Lower lobe of right lung (tissue), 2 donors: Measurements from ENCODE around the gene ADAT3. TPM values are rescaled to one million over a fixed set of nuclear protein-coding genes. Genes with fewer than 3 reads are reported as not detected.
"Not testable (repeated sequence)": the region's sequence is repeated elsewhere in the genome, so short reads cannot be mapped to it uniquely, and the experiment has no call there.

Source experiments
- ATAC-seq, 2 donors: fragments of 200-7000 bp; cut with Tn5 transposase; one replicate each; pipeline ENCODE4 v1.9.1; 2020 to 2022; ENCODE audit warnings: mild to moderate bottlenecking in 2 of 2, moderate library complexity in 2 of 2
- DNase-seq: peaks from one replicate; pipeline ENCODE4 v3.0.0-alpha.2; 2020
- H3K27ac ChIP-seq: fragments of 200-600 bp; one replicate; pipeline ENCODE4 v1.8.0; 2022
- H3K27me3 ChIP-seq: fragments of 200-600 bp; one replicate; pipeline ENCODE4 v1.8.0; 2022; ENCODE audit warnings: low read depth
- H3K36me3 ChIP-seq: fragments of 200-600 bp; one replicate; pipeline ENCODE4 v1.8.0; 2022; ENCODE audit warnings: mild to moderate bottlenecking
- H3K4me1 ChIP-seq: fragments of 200-600 bp; one replicate; pipeline ENCODE4 v1.8.0; 2022
- H3K4me3 ChIP-seq: fragments of 200-600 bp; one replicate; pipeline ENCODE4 v1.8.0; 2022; ENCODE audit warnings: mild to moderate bottlenecking
- H3K9me3 ChIP-seq: fragments of 200-600 bp; one replicate; pipeline ENCODE4 v1.8.0; 2022
- CTCF ChIP-seq: fragments of 200-600 bp; IDR thresholded peaks from one replicate; pipeline ENCODE4 v1.8.0; 2022; ENCODE audit warnings: antibody characterized with exemption, mild to moderate bottlenecking
- intact Hi-C: fragments of 100-400 bp; cut with DNase I; formaldehyde crosslinking; loops from one replicate; pipeline ENCODE4 v1.11.0; 2022
- total RNA-seq: library from RNA; stranded (reverse); fragmentation: NEBNext Ultra II Directional; extraction: Animal tissue kit (Norgen Biotek cat#: 25700); gene quantifications from one replicate; pipeline ENCODE4 v1.2.1, GENCODE V29; 2021
- donor health status: DM: no; HTN: yes; CAD: no; lungs with severe emphysema.

Gene ADAT3
- total RNA-seq, 1 donor from 2014 or later = 6.2 TPM

GRCh38 chr19:1880611-1881392, 24.4 kb upstream of the ADAT3 start:
- TF ChIP-seq CTCF = no peak
- H3K27ac ChIP-seq = peak overlapping the region; percentile 90
- no peak for ATAC-seq
- peak overlapping the region; percentile 97 for H3K4me3 ChIP-seq
- H3K4me1 ChIP-seq = peaks cover 50% of the 10 kb centered on the region
- DNase-seq = no peak
- intact Hi-C loops = no loop called here
- peaks cover 22% of the 10 kb centered on the region for H3K36me3 ChIP-seq
- H3K27me3 ChIP-seq = no peaks in the 10 kb centered on the region
- H3K9me3 ChIP-seq = no peaks in the 10 kb centered on the region

GRCh38 chr19:1881393-1882088, 23.7 kb upstream of the ADAT3 start:
- Histone ChIP-seq H3K36me3 (peaks cover 22% of the 10 kb centered on the region), H3K4me3 (peak overlapping the region; percentile 97), H3K27ac (peak overlapping the region; percentile 90), H3K4me1 (peaks cover 46% of the 10 kb centered on the region)
- intact Hi-C loops, ATAC-seq, H3K9me3 ChIP-seq, H3K27me3 ChIP-seq, DNase-seq: not testable (repeated sequence)

- Histone ChIP-seq H3K4me1 (peaks cover 44% of the 10 kb centered on the region), H3K9me3 (no peaks in the 10 kb centered on the region), H3K27me3 (no peaks in the 10 kb centered on the region), H3K27ac (peak overlapping the region; percentile 90), H3K36me3 (peaks cover 22% of the 10 kb centered on the region), H3K4me3 (peak overlapping the region; percentile 97)
- no peak for TF ChIP-seq CTCF
- DNase-seq = no peak
- no peak for ATAC-seq
- intact Hi-C loops = no loop called here
Measured at GRCh38 chr19:1882089-1882785, 23.0 kb upstream of the ADAT3 start.

GRCh38 chr19:1882786-1883692, 22.2 kb upstream of the ADAT3 start:
- no peaks in the 10 kb centered on the region for H3K9me3 ChIP-seq
- H3K27me3 ChIP-seq = no peaks in the 10 kb centered on the region
- peak overlapping the region; percentile 97 for H3K4me3 ChIP-seq
- ATAC-seq = no peak
- no peak for DNase-seq
- TF ChIP-seq CTCF = no peak
- peaks cover 44% of the 10 kb centered on the region for H3K4me1 ChIP-seq
- intact Hi-C loops = no loop called here
- peaks cover 22% of the 10 kb centered on the region for H3K36me3 ChIP-seq
- peak overlapping the region; percentile 90 for H3K27ac ChIP-seq

- TF ChIP-seq CTCF = no peak
- ATAC-seq (no peak), DNase-seq (no peak)
- peaks cover 19% of the 10 kb centered on the region for H3K36me3 ChIP-seq
- H3K9me3 ChIP-seq = no peaks in the 10 kb centered on the region
- peak overlapping the region; percentile 97 for H3K4me3 ChIP-seq
- intact Hi-C loops = no loop called here
- peak overlapping the region; percentile 90 for H3K27ac ChIP-seq
- no peaks in the 10 kb centered on the region for H3K27me3 ChIP-seq
- H3K4me1 ChIP-seq = peaks cover 44% of the 10 kb centered on the region
Measured at GRCh38 chr19:1883784-1884183, 21.4 kb upstream of the ADAT3 start.
